IPS-18c (cell line): ENCODE measurements around the gene DDX4.
"Not testable (repeated sequence)": the region's sequence is repeated elsewhere in the genome, so short reads cannot be mapped to it uniquely, and the experiment has no call there.

Experiments
- H3K4me3 ChIP-seq: 2 replicates; pipeline ENCODE4 v1.7.0; 2013; ENCODE audit warnings: low read depth, mild to moderate bottlenecking, low read length, moderate library complexity; ENCODE audit not compliant: insufficient read depth
- H3K9me3 ChIP-seq: one replicate; pipeline ENCODE4 v1.6.1; 2013; ENCODE audit warnings: mild to moderate bottlenecking, low read length, moderate library complexity; ENCODE audit not compliant: control insufficient read depth, insufficient read depth

DDX4 gene

DNA sequence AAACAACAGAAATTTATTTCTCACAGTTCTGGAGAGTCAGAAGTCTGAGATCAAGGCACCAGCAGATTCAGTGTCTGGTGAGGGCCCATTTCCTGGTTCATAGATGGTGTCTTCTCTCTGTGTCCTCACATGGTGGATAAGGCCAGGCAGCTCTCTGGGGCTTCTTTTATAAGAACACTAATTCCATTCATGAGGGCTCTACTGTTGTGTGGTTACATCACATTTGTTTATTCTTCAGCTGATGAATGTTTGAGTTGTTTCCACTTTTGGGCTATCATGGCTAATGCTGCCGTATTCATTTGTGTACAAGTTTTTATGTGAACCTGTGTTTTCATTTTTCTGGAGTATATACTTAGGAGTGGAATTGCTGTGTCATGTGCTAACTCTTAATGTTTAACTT is 35.2 kb downstream of the DDX4 start:
- Histone ChIP-seq H3K9me3 (no peaks in the 10 kb centered on the region), H3K4me3 (no peak overlapping the region)

DNA sequence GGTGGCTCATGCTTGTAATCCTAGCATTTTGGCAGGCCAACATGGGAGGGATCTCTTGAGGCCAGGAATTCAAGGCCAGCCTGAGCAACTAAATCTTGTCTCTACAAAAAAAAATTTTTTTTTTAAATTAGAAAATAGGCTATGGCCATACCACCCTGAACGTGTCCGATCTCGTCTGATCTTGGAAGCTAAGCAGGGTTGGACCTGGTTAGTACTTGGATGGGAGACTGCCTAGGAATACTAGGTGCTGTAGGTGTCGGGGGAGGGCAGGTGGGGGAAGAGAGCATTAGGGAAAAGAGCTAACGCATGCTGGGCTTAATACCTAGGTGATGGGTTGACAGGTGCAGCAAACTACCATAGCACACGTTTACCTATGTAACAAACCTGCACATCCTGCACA is 39.5 kb downstream of the DDX4 start:
- Histone ChIP-seq H3K4me3 (no peak overlapping the region), H3K9me3 (no peaks in the 10 kb centered on the region)

DNA sequence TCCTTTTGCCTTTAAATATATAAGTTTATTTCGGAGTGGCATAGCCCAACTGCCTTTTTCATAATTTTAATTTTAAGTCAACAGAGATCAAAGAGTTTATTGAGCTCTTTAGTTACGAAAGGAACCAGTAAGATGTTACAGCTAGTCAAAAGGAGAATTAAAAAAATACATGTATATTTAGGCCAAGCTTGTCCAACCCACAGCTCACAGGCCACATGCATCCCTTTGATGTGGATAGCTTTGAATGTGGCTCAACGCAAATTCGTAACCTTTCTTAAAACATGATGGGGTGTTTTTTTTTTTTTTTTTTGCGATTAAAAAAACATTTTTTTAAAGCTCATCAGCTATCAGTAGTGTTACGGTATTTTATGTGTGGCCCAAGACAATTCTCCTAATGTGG is 63.1 kb downstream of the DDX4 start:
- Histone ChIP-seq H3K4me3 (no peak overlapping the region), H3K9me3 (no peaks in the 10 kb centered on the region)

DNA sequence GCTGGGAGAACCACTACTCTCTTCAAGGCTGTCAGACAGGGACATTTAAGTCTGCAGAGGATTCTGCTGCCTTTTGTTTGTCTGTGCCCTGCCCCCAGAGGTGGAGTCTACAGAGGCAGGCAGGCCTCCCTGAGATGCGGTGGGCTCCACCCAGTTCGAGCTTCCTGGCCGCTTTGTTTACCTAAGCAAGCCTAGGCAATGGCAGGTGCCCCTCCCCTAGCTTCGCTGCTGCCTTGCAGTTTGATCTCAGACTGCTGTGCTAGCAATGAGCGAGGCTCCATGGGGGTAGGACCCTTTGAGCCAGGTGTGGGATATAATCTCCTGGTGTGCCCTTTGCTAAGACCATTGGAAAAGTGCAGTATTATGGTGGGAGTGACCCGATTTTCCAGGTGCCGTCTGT is 71.0 kb downstream of the DDX4 start:
- not testable (repeated sequence) for H3K4me3 ChIP-seq, H3K9me3 ChIP-seq

DNA sequence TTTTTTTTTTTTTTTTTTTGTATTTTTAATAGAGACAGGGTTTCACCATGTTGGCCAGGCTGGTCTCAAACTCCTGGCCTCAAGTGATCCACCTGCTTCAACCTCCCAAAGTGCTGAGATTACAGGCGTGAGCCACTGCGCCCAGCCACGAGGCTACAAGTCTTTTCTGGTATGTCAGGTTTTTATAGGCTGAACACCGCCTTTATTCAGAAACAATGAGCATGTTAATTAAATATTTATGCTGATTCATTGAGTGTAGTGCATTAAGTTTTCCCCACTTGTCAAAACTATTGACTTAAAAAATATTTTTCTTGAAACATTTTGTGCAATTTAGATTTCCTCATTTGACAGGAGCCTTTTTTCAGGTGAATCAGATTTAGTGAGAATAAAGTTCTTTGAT is 78.1 kb downstream of the DDX4 start:
- not testable (repeated sequence) for H3K9me3 ChIP-seq, H3K4me3 ChIP-seq

DNA sequence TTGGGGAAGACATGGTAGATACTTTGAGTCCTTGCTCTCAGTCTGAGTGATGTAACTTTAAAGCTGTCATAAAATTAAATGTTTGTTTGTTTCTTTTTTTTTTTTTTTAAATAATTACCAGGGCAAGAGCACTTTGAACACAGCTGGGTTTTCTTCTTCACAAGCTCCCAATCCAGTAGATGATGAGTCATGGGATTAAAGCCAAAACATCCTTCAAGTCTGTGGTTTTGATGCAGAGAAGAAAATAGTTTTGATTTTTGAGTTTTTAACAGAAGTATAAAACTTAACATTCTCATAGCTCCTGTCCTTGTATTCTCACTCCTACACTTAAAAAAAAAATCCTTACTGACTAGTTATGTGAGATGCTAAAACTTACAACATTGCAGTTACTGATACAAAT is 78.5 kb downstream of the DDX4 start:
- no peak overlapping the region for H3K4me3 ChIP-seq
- H3K9me3 ChIP-seq: no peaks in the 10 kb centered on the region

DNA sequence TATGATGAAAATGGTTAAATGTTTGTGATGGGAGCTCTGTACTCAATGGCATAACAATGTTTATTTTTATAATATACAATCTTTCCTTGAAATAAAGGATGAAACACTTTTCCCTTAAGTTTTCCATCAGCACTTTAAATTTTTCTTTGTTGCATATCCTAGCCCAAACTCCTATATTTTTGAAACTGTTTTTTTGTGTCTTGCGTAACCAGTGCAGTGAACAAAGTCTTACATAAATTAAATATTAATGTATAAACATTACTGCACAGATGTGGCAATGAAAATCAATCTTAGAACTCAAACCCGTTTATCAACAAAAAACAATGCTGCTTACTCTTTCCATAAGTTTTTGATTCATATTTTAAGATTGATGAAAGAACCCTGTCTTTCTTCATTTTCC is 79.2 kb downstream of the DDX4 start:
- H3K4me3 ChIP-seq: no peak overlapping the region
- H3K9me3 ChIP-seq: no peaks in the 10 kb centered on the region

DNA sequence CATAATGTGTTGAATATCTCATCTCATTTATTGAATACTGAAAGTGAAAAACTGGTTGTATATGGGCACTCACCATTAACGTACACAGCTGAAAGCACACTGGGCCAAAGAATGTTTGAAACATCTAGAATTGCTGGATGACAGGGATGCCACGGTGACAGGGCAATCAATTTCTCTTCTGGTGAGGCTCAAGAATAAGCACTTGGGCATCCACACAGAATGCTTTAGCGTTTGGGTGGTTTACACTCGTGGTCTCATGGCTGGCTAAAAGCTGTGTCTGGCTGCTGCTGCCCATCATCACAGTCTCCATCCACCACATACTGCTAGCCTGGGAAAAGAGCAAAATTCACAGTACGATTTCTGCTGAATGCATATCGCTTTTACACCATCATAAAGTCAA is 82.6 kb downstream of the DDX4 start:
- H3K4me3 ChIP-seq: no peak overlapping the region
- no peaks in the 10 kb centered on the region for H3K9me3 ChIP-seq

DNA sequence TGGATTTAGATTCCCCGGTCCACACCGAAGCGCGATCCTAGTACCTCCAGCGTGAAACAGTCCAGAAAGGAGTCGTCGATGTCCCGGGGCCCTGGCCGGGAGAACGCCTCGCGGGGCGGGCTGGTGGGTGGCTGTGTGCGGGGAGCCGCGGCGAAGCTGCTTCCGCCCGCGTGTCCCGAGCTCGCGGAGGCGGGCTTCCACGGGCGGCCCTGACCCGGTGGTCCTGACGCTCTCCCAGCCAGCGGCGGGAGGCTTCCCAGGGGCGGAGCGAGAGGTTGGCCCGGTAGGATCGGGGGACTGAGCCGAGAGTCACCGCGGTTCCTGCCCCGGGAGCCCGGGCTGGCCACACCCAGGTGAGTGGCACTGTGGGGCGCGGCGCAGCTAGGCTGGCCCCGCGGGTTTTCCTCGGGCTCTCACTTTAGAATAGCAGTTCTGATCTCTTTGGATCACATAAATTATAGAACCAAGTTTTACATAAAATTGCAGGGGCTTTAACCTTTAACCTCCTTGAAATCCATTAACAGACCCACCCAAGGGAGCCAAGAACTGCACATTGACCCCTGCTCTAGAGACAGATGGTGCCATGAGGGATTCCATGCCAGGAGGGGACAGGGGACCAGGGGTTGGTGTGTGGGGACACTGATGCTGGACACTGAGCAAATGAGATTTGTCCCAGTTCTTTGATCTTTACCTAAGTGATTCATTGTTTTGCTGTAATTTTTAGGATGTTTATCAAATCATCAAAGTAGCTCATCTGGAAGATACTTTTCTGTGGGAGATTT is 84.1 kb downstream of the DDX4 start:
- peak overlapping the region; percentile 52 for H3K4me3 ChIP-seq
- no peaks in the 10 kb centered on the region for H3K9me3 ChIP-seq

DNA sequence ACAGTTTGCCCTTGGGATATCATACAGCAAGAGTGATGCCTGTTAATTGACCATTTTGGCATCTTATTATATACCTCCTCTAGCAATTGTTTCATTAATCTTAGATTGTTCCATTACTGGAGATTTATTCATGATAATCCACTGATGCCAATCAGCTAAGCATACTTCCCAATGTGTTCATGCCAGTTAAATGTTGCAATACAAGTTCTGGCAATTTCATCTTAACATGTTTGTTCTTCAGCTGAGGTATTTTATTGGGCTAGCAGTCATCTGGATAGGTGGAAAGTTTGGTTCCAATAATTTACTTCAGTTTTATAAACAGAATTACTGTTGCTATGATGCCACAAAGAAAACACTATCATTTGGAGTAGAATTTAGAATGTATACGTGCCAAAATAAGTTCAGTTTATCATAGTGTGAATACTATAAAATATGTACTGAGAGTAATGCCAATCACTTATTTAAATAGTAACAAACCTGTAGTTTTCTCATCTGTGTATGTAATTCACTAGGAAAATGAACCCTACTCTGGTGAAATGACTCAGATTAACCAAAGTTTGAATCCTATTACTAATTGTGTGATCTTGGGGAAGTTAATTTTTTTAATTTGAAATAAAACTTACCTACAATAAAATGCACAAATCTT is 85.4 kb downstream of the DDX4 start:
- Histone ChIP-seq H3K4me3 (no peak overlapping the region), H3K9me3 (no peaks in the 10 kb centered on the region)

DNA sequence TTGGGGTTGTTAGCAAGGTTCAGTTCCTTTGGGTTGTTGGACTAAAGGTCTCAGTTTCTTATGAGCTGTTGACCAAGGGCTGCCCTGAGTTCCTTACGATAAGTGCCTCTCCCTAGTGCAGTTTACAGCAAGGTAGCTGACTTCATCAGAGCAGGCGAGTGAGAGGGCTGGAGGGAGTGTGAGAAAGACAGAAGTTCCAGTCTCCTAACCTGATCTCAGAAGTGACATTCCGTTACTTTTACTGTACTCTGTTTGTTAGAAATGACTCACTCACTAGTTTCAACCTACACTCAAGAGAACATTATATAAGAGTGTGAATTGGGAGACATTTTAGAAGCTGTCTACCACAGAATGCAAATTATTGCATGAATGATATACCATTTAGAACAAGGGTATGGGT is 92.1 kb downstream of the DDX4 start:
- Histone ChIP-seq H3K9me3 (no peaks in the 10 kb centered on the region), H3K4me3 (no peak overlapping the region)

DNA sequence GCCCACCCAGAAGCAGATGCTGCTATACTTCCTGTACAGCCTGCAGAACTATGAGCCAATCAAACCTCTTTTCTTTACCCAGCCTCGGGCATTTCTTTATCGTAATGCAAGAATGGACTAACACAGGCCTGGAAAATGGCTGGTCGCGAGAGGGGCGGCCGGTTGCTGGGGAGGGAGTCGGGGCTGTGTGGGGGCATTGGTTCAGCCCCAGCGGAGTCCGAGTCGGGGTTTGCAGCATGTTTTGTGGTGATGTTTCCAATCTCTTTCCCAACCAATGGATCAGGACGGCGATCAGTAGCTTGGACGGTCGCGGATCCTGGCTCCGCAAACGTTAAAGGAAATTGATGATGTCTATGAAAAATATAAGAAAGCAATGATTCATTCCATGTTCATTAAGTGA is 94.6 kb downstream of the DDX4 start:
- no peaks in the 10 kb centered on the region for H3K9me3 ChIP-seq
- no peak overlapping the region for H3K4me3 ChIP-seq

DNA sequence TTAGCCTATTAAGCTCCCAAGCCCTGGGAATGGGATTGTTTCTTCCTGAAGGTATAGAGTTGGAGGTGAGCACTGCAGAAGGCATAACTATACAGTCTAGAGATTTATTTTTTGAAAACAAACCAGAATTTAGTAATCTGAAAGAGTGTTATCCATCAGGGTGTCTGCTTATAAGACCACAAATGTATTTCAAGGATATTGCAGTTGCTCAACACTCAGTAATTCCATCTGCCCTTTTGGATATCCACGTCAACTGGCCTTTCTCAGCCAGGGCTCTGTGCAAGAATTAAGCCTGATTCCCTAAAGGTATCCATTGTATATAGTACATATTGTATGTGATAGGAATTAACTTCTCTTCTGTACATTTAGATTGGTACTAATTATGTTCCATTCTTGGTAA is 98.3 kb downstream of the DDX4 start:
- H3K4me3 ChIP-seq: no peak overlapping the region

DNA sequence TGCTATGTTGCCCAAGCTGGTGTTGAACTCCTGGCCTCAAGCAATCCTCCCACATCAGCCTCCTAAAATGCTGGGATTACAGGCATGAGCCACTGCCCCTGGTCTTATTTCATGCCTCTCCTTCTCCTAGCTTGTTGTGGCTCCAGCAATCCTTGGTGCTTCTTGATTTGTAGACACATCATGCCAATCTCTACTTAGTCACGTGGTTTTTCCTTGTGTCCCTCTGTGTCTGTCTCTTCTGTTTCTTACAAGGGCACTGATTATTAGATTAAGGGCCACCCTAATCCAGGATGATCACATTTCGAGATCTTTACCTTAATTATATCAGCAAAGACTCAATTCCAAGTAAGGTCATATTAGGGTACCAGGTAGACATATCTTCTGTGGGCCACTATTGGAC is 104.1 kb downstream of the DDX4 start:
- no peaks in the 10 kb centered on the region for H3K9me3 ChIP-seq
- no peak overlapping the region for H3K4me3 ChIP-seq

More for the DNA sequence above, 98.3 kb downstream of the DDX4 start:
- no peaks in the 10 kb centered on the region for H3K9me3 ChIP-seq

DNA sequence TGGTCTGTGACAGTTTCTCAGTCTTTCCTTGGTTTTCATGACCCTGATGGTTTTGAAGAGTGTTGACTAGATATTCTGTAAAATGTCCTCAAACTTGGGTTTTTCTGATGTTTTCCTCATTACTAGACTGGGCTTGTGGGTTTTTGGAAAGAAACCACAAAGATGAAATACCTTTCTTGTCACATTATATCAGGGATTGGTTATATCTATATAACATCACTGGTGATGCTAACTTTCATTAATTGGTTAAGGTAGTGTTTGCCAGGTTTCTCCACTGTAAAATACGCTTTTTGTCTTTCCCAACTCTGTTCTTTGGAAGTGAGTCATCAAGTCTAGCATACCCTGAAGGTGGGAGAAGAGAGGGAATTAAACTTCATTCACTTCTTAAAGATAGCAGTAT is 110.0 kb downstream of the DDX4 start:
- Histone ChIP-seq H3K9me3 (no peaks in the 10 kb centered on the region), H3K4me3 (no peak overlapping the region)

DNA sequence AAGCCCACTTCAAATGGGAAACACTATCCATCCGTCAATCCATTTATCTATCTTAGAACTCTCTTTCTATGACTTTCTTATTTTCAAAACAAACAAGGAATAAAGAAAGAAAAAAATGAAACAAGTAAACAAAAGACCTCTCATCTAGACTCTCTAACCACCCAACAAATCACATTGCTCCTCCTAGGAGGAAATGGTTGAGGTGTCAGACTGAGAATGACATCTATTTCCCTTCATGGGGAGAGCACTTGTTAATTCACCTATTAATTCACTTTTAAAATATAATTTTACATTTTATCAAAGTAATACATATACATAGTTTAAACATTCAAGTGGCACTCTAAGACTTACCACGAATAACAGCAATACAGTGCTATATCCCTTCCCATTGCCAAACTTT is 110.9 kb downstream of the DDX4 start:
- no peaks in the 10 kb centered on the region for H3K9me3 ChIP-seq
- H3K4me3 ChIP-seq: no peak overlapping the region

DNA sequence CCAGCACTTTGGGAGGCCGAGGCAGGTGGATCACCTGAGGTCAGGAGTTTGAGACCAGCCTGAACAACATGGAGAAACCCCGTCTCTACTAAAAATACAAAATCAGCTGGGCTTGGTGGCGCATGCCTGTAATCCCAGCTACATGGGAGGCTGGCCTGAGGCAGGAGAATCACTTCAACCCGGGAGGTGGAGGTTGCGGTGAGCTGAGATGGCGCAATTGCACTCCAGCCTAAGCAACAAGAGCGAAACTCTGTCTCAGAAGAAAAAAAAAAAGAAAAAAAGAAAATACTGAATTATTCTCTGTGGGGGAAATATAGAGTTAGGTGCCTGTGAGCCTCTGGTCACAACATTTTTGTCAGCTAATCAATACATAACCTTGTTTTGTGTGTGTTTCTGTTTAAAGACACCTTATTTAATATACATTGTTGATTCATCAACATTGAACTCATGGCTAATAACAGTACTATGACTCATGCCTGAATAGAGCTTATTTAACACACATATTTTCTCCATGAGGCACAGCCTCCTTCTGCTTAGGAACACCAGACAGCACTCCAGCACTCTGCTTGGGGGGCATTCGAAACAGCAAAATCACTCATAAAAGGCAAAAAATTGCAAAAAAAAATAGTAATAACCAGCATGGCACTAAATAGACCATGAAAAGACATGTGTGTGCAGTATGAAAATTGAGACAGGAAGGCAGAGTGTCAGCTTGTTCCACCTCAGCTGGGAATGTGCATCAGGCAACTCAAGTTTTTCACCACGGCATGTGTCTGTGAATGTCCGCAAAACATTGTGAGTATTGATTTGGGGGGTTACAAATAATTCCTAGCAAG is 113.2 kb downstream of the DDX4 start, which contains the start of gene IL31RA:
Gene IL31RA (plus strand): TSS at position 519 of the 836 bp plus-strand sequence. CDS start 214 bp downstream, at position 733.
- H3K9me3 ChIP-seq: no peaks in the 10 kb centered on the region

DNA sequence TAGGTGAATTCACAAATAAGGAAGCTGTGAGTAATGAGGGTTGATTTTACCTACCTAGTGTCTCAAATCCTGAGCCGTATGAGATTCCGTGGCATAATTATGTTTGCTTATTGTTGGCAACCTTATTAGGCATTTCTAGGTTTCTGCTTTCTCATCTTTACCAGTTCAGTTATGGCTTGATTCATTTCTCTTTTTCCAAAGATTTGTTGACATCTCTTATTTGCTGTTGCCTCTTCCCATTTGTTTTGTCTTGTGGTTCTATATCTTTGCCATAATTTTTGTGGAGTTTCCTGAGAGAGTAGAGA is 113.8 kb downstream of the DDX4 start:
- Histone ChIP-seq H3K4me3 (no peak overlapping the region), H3K9me3 (no peaks in the 10 kb centered on the region)

More for the DNA sequence above, 113.2 kb downstream of the DDX4 start, which contains the start of gene IL31RA:
- H3K4me3 ChIP-seq: no peak within 1 kb of the TSS
